NOMO-1 (cell line): ENCODE measurements around the gene EMX1.
A peak's percentile ranks its signal among the peaks of the same experiment; 100 is the strongest.

Source experiments
- DNase-seq, 2 experiments: peaks; one replicate each; lab custom pipeline; 2025; ENCODE audit not compliant: unreplicated experiment in 2 of 2; lab: John Stamatoyannopoulos, UW

Gene EMX1

DNA sequence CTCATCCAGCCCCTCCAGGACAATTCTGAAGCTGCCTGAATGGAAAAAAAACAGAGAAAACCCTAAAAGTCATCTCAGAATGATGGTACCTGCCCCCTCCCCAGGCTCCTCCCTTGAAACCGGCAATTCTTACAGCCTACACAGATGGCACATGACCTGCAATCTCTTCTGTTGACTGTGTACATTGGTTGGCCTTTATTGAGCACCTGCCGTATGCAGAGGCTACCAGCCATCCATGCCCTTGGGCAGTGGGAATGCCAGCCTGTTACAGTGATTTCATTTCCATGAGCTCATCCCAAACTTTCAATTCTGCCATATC is 57.1 kb downstream of the EMX1 start:
- no peak for DNase-seq

DNA sequence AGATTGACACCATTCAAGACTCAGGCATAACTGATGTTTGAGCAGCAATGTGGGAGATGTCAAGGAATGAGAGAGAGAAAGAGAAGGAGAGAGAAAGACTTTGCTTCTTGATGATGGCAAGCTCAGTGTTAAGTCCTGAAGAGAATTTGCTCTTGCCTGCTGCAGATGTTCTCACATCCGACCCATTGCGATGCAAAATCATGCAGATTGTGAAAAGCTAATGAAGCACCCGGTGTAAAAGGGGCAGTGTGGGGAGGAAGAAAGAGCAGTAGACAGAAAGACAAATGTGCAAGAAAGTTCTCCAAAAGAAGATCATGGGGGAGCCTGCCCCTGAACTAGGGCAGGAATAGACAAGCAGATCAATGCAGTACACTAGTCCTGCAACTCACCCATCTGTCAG is 57.7 kb downstream of the EMX1 start:
- DNase-seq = no peak

GRCh38 chr2:72979896-72980295 is 62.6 kb downstream of the EMX1 start:
- DNase-seq = peak; percentile 88 to 98

GRCh38 chr2:72980535-72981217 is 63.4 kb downstream of the EMX1 start:
- DNase-seq = no peak

- DNase-seq = no peak
Measured at GRCh38 chr2:72981536-72981935, 64.2 kb downstream of the EMX1 start.

DNA sequence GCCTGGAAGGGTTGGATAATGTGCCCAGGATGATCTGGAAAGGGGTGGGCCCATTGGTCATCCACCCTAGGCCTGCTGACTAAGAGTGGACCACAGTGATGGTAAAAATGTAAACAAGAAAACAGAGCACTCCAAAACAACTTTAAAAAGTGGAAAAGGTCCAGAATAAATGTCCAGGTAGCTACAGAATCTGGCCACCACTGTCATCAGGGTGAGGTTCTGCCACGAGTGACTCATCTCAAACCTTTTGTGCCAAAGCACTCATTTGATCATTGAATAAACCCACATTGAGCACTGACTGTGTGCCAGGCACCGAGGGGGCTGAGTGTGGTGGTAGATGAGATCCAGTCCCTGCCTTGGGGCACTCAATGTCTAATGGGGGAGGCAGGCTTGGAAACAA is 64.9 kb downstream of the EMX1 start:
- DNase-seq = no peak

DNA sequence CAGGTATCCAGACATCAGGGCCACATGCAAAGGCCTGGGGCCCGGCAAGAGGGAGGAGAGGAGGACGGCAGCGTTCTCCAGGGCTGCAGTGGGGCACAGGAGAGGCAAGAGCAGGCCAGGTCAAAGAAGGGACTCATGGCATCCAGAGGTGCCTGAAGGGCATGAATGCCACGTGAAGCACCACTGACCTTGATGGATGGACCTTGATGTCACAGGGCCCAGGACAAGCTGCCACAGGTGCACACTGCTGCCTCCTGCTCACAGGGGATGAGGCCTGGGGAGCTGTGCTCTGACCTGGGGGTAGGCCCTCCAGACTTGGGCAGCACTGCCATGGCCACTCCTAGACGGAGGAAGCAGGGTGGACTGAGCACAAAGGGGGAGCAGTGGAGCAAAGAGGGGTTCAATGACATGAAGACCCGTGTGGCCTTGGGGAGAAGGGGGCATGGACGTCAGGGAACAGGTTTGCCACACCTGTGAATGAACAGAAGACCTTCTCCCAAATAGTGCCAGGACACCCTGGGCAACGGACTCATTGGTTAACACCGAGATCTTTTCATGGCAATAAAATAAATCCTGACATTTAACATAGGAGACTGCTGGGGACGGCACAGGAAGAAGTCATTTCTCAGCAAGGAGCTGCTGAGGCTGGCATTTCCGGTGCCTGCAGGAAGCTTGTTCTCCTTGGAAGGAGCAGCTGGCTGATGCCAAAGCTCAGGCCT is 65.6 kb downstream of the EMX1 start:
- DNase-seq = no peak

DNA sequence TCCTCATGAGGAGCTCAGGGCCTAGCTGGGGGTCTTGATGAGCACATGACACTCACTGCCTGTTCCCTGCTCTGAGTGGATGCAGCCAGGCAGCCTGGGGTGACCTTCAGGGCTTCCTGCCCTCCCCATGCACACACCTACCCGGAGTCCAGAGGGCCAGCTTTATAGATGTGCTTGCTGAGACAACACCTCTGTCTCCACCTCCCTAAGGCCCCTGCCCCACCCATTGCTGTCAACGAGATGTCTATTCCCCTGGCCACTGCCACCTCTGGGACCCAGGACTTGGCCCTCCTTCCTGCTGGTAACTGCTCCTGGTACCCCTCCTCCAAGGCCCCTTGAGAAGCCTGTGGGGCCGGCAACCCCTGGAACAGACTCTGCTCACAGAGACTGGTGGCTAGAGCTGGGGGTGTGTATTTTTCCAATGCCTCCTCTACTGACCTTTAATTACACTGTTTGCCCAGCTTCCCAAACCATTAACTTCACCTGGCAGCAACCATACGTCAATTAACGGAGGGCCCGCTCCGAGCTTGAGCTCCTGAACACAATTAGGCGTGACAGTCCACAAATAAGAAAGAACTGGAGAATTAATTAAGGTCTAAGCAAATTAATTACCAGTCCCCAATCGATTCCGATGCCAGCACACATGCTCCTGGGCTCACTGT is 66.3 kb downstream of the EMX1 start:
- no peak for DNase-seq

DNA sequence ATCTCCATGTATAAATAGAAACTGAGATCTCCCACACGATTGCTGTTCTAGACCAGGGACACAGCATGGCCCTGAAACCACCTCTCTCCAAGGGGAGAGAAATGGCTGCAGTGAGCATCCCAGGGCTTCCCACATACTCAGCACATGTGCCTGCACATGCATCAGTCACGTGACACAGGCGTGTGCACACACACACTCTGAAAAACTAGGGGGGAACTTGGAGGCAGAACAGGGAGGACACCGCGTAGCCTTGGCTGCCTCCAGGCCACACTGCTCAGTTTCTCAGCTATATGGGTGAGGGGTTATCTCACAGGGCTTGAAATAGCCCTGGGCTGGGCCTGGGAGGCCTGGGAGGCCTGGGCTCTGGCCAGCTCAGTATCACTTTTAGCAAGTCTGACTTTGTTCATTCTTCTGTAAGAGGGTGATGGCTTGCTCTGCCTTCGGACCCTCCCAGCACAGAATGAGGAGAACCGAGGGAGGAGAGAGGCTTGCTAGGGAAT is 66.9 kb downstream of the EMX1 start:
- no peak for DNase-seq
